IMR-90 (cell line): ENCODE data around the gene LDLRAD4. TPM values are rescaled to one million over a fixed set of nuclear protein-coding genes. Genes with fewer than 3 reads are reported as not detected.

Experiments used
- ATAC-seq: fragments of 200-7000 bp; cut with Tn5 transposase; 2 replicates; pipeline ENCODE4 v1.9.1; 2020; ENCODE audit warnings: low read depth, mild to moderate bottlenecking, moderate library complexity
- BruUV-seq: library from RNA; stranded (reverse); fragments of 400-500 nt; replicated peaks from 2 replicates; lab custom pipeline; 2021; lab: Mats Ljungman, UMichigan
- CTCF ChIA-PET: fragments of 300-600 bp; formaldehyde crosslinking; extraction: SDS; loops from one replicate; lab custom pipeline; 2021; ENCODE audit warnings: antibody characterized with exemption; lab: Yijun Ruan, JAX
- POLR2A ChIA-PET: fragments of 300-600 bp; sonication (Branson Sonifier 250); formaldehyde crosslinking; loops from one replicate; lab custom pipeline; 2022; ENCODE audit warnings: antibody characterized with exemption; ENCODE audit not compliant: unreplicated experiment; lab: Charles Lee
- DNase-seq: peaks from one replicate; pipeline ENCODE4 v3.0.0; 2013
- H2AFZ ChIP-seq: replicated peaks from 2 replicates; pipeline ENCODE3; 2013; ENCODE audit warnings: low read length, mild to moderate bottlenecking; ENCODE audit not compliant: poor library complexity
- H2AK5ac ChIP-seq: 2 replicates; pipeline ENCODE4 v1.6.1; 2013; ENCODE audit warnings: low read depth, low read length, inconsistent platforms
- H2AK9ac ChIP-seq: replicated peaks from 2 replicates; pipeline ENCODE3; 2013; ENCODE audit warnings: mild to moderate bottlenecking, low read depth, low read length, moderate library complexity; ENCODE audit not compliant: poor library complexity
- H2BK120ac ChIP-seq: 2 replicates; pipeline ENCODE4 v1.6.1; 2013; ENCODE audit warnings: low read depth, low read length, inconsistent platforms
- H2BK15ac ChIP-seq: 3 replicates; pipeline ENCODE4 v1.6.1; 2013; ENCODE audit warnings: low read depth, low read length, inconsistent platforms
- H2BK20ac ChIP-seq: 2 replicates; pipeline ENCODE4 v1.6.1; 2013; ENCODE audit warnings: low read depth, mild to moderate bottlenecking, inconsistent platforms, low read length, moderate library complexity
- H2BK5ac ChIP-seq: 2 replicates; pipeline ENCODE4 v1.6.1; 2013; ENCODE audit warnings: mild to moderate bottlenecking, low read depth, low read length, inconsistent platforms; ENCODE audit not compliant: poor library complexity, severe bottlenecking
- H3K14ac ChIP-seq: replicated peaks from 2 replicates; pipeline ENCODE4 v1.6.1; 2013; ENCODE audit warnings: low read depth, low read length, inconsistent platforms
- H3K18ac ChIP-seq: 2 replicates; pipeline ENCODE4 v1.6.1; 2013; ENCODE audit warnings: low read depth, low read length, control low read depth
- H3K23ac ChIP-seq: 2 replicates; pipeline ENCODE4 v1.6.1; 2013; ENCODE audit warnings: low read depth, low read length, inconsistent platforms
- H3K27ac ChIP-seq: 2 replicates; pipeline ENCODE4 v1.5.1; 2013; ENCODE audit warnings: mild to moderate bottlenecking, control low read depth, low read length; ENCODE audit not compliant: insufficient read depth
- H3K27me3 ChIP-seq: 2 replicates; pipeline ENCODE4 v1.6.1; 2013; ENCODE audit warnings: low read length; ENCODE audit not compliant: control insufficient read depth, insufficient read depth
- H3K36me3 ChIP-seq: 2 replicates; pipeline ENCODE4 v1.6.1; 2013; ENCODE audit warnings: low read length, mixed read lengths; ENCODE audit not compliant: control insufficient read depth, insufficient read depth
- H3K4ac ChIP-seq: 2 replicates; pipeline ENCODE4 v1.6.1; 2013; ENCODE audit warnings: low read depth, low read length, inconsistent platforms
- H3K4me1 ChIP-seq: 2 replicates; pipeline ENCODE4 v1.6.1; 2013; ENCODE audit warnings: low read length, mixed read lengths; ENCODE audit not compliant: control insufficient read depth, insufficient read depth
- H3K4me2 ChIP-seq: 2 replicates; pipeline ENCODE4 v1.6.1; 2013; ENCODE audit warnings: low read depth, mild to moderate bottlenecking, control low read depth, low read length, moderate library complexity
- H3K4me3 ChIP-seq: 2 replicates; pipeline ENCODE4 v1.5.1; 2013; ENCODE audit warnings: low read depth, mild to moderate bottlenecking, control low read depth, low read length, moderate library complexity; ENCODE audit not compliant: insufficient read depth
- H3K56ac ChIP-seq: 2 replicates; pipeline ENCODE4 v1.6.1; 2013; ENCODE audit warnings: low read length, inconsistent platforms; ENCODE audit not compliant: insufficient read depth; ENCODE audit errors: extremely low read depth
- H3K79me1 ChIP-seq, 2 experiments: 2 replicates each; pipeline ENCODE4 v1.6.1; 2013; ENCODE audit warnings: low read length in 2 of 2, inconsistent platforms in 1 of 2, low read depth in 1 of 2
- H3K9ac ChIP-seq: 2 replicates; pipeline ENCODE4 v1.6.1; 2013; ENCODE audit warnings: low read depth, low read length, control low read depth
- H3K9me1 ChIP-seq: 2 replicates; pipeline ENCODE4 v1.6.1; 2013; ENCODE audit warnings: low read length, inconsistent platforms; ENCODE audit not compliant: insufficient read depth
- H3K9me3 ChIP-seq: 2 replicates; pipeline ENCODE4 v1.6.1; 2013; ENCODE audit warnings: low read length; ENCODE audit not compliant: control insufficient read depth, insufficient read depth
- H4K20me1 ChIP-seq: 2 replicates; pipeline ENCODE4 v1.6.1; 2013; ENCODE audit warnings: low read length, inconsistent platforms; ENCODE audit not compliant: insufficient read depth
- H4K5ac ChIP-seq: 2 replicates; pipeline ENCODE4 v1.6.1; 2013; ENCODE audit warnings: mild to moderate bottlenecking, low read depth, low read length, control low read depth
- H4K8ac ChIP-seq, 2 experiments: 2 replicates each; pipeline ENCODE4 v1.6.1; 2013; ENCODE audit warnings: low read depth in 2 of 2, low read length in 2 of 2, control low read depth in 1 of 2, inconsistent platforms in 1 of 2
- H4K91ac ChIP-seq: 2 replicates; pipeline ENCODE4 v1.6.1; 2013; ENCODE audit warnings: low read depth, low read length, inconsistent platforms; ENCODE audit not compliant: insufficient read depth
- BHLHE40 ChIP-seq: fragments of 150-350 bp; IDR thresholded peaks from 2 replicates; pipeline ENCODE4 v1.6.1; 2016; ENCODE audit warnings: mild to moderate bottlenecking, low read depth, low read length
- CEBPB ChIP-seq: IDR thresholded peaks from 2 replicates; pipeline ENCODE4 v1.6.1; 2012; ENCODE audit warnings: low read depth, low read length, improper control_type of control experiment
- CHD1 ChIP-seq: IDR thresholded peaks from 2 replicates; pipeline ENCODE4 v1.6.1; 2012; ENCODE audit warnings: low read depth, low read length, improper control_type of control experiment
- FOS ChIP-seq: fragments of 150-350 bp; IDR thresholded peaks from 2 replicates; pipeline ENCODE4 v1.6.1; 2016; ENCODE audit warnings: low read depth, low read length
- MAFK ChIP-seq: IDR thresholded peaks from 2 replicates; pipeline ENCODE4 v1.6.1; 2012; ENCODE audit warnings: low read depth, low read length, improper control_type of control experiment
- MAZ ChIP-seq: IDR thresholded peaks from 2 replicates; pipeline ENCODE4 v1.6.1; 2012; ENCODE audit warnings: low read depth, mild to moderate bottlenecking, low read length, improper control_type of control experiment, moderate library complexity, borderline replicate concordance
- MXI1 ChIP-seq: IDR thresholded peaks from 2 replicates; pipeline ENCODE4 v1.6.1; 2012; ENCODE audit warnings: low read depth, mild to moderate bottlenecking, low read length, moderate library complexity, borderline replicate concordance
- NFE2L2 ChIP-seq: fragments of 150-350 bp; IDR thresholded peaks from 2 replicates; pipeline ENCODE4 v1.6.1; 2016; ENCODE audit warnings: low read depth, mild to moderate bottlenecking, low read length
- POLR2A ChIP-seq: IDR thresholded peaks from 2 replicates; pipeline ENCODE4 v1.6.1; 2012; ENCODE audit warnings: mild to moderate bottlenecking, low read depth, low read length
- RAD21 ChIP-seq: IDR thresholded peaks from 2 replicates; pipeline ENCODE4 v1.6.1; 2012; ENCODE audit warnings: low read length, improper control_type of control experiment
- RCOR1 ChIP-seq: IDR thresholded peaks from 2 replicates; pipeline ENCODE4 v1.6.1; 2012; ENCODE audit warnings: mild to moderate bottlenecking, low read length, improper control_type of control experiment; ENCODE audit not compliant: insufficient replicate concordance
- RFX5 ChIP-seq: IDR thresholded peaks from 2 replicates; pipeline ENCODE4 v1.8.0; 2012; ENCODE audit warnings: low read depth, mild to moderate bottlenecking, low read length, moderate library complexity
- SMC3 ChIP-seq: fragments of 150-350 bp; IDR thresholded peaks from 2 replicates; pipeline ENCODE4 v1.6.1; 2016; ENCODE audit warnings: low read depth, mild to moderate bottlenecking, antibody characterized with exemption, low read length, moderate library complexity
- WGBS, 2 experiments: methylation state at CpG; one replicate each; pipeline versions ENCODE4 v1.1.5 to v1.1.7; 2013; ENCODE audit warnings: missing lambda C conversion rate in 2 of 2; ENCODE audit not compliant: insufficient read length in 1 of 2; ENCODE audit errors: extremely low coverage in 2 of 2; 5-methylcytosine and 5-hydroxymethylcytosine counted together
- dilution Hi-C: fragments of 300-500 bp; cut with HindIII; formaldehyde crosslinking; loops from one replicate; pipeline ENCODE4 v1.14.3; 2018; ENCODE audit warnings: low sequenced_read_pairs; ENCODE audit not compliant: unreplicated experiment
- in situ Hi-C: fragments of 300-500 bp; cut with MboI; formaldehyde crosslinking; loops from 3 replicates; pipeline ENCODE4 v1.14.3; 2019; ENCODE audit warnings: low sequenced_read_pairs, inconsistent platforms, mixed read lengths
- intact Hi-C: fragments of 100-400 bp; cut with micrococcal nuclease; formaldehyde crosslinking; loops from 2 replicates; pipeline ENCODE4 v1.10.0; 2022
- polyA plus RNA-seq, 3 experiments: library from polyadenylated mRNA; depleted of rRNA; stranded (reverse); fragments of >200 nt; gene quantifications; 2 replicates each; pipeline ENCODE4 v1.2.3, GENCODE V29; 2012; ENCODE audit warnings: low replicate concordance in 1 of 3
- total RNA-seq: library from RNA; depleted of rRNA; stranded (reverse); fragments of >200 nt; gene quantifications from 2 replicates; pipeline ENCODE4 v1.2.3, GENCODE V29; 2012
- TF ChIP-seq, protein P1 (sequence below): fragments of 150-350 bp; IDR thresholded peaks from 2 replicates; pipeline ENCODE4 v1.6.1; 2016; ENCODE audit warnings: low read depth, mild to moderate bottlenecking, low read length, moderate library complexity, borderline replicate concordance
- TF ChIP-seq, protein P2 (sequence below): fragments of 150-350 bp; IDR thresholded peaks from 2 replicates; pipeline ENCODE4 v1.6.1; 2017; ENCODE audit warnings: mild to moderate bottlenecking, antibody characterized with exemption, low read length, low read depth
- TF ChIP-seq, protein P3 (sequence below): conservative IDR thresholded peaks from 2 replicates; pipeline ENCODE4 v1.5.1; 2012; ENCODE audit warnings: mild to moderate bottlenecking, low read depth, low read length, improper control_type of control experiment

Gene LDLRAD4
- total and polyA plus RNA-seq, 2 of the 4 experiments (the other 2 are of a cell fraction): not detected

DNA sequence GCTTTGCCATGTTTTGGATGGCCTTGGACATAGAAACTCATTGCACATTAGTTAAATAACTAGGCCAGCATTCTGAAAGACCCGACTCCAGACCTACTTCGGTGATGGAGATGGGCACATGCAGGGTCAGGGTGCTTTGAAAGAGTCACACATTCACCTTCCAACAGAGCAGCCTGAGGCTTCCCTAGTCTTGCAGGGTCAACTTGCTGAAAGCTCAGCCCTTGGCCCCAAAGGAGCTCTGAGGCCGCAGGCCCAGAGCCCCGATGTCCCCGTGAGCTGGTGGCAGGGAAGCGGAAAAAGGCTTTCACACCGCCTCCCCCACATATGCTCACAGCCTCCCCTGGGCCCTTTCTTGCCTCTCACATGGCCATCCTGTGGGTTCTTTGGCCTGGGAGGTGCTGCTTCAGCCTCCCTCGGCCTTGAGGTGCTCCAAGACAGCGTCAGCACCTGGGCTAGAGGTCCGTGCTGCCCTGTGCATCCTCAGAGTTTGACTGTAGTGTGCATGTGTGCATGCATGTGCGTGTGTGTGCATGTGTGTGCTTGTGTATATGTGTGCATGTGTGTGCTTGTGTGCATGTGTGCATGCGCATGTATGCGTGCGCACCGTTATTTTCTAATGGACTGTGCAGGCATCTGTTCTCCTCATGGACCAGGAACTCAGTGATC is 21.6 kb downstream of the LDLRAD4 start:
- H3K4me1 ChIP-seq: no peaks in the 10 kb centered on the region
- no peak overlapping the region for H3K4me2 ChIP-seq
- ChIA-PET CTCF (no interaction called here), POLR2A (no interaction called here)
- no peak overlapping the region for H3K4ac ChIP-seq
- no peaks in the 10 kb centered on the region for H4K20me1 ChIP-seq
- H2AFZ ChIP-seq: no peak overlapping the region
- H2BK120ac ChIP-seq: no peak overlapping the region
- H3K79me1 ChIP-seq: no peaks in the 10 kb centered on the region
- H4K5ac ChIP-seq: no peak overlapping the region
- 81% methylated on average over 3 of the region's 15 CpGs; no CpG with 5 or more reads in 1 of the 2 experiments for WGBS, 2 experiments
- in situ Hi-C loops: no loop called here
- no peak overlapping the region for H3K9ac ChIP-seq
- H3K4me3 ChIP-seq: no peak overlapping the region
- H3K36me3 ChIP-seq: no peaks in the 10 kb centered on the region
- H3K27ac ChIP-seq: no peak overlapping the region
- no peaks in the 10 kb centered on the region; the same call in 1 of the 2 replicates for H3K9me1 ChIP-seq
- no peak overlapping the region for H2AK9ac ChIP-seq
- H3K9me3 ChIP-seq: no peaks in the 10 kb centered on the region
- no peak overlapping the region for H2AK5ac ChIP-seq
- no peak overlapping the region for H3K56ac ChIP-seq
- H2BK5ac ChIP-seq: no peak overlapping the region
- peaks cover 4% of the 10 kb centered on the region for H3K27me3 ChIP-seq
- TF ChIP-seq RCOR1: no peak
- TF ChIP-seq, protein P1, sequence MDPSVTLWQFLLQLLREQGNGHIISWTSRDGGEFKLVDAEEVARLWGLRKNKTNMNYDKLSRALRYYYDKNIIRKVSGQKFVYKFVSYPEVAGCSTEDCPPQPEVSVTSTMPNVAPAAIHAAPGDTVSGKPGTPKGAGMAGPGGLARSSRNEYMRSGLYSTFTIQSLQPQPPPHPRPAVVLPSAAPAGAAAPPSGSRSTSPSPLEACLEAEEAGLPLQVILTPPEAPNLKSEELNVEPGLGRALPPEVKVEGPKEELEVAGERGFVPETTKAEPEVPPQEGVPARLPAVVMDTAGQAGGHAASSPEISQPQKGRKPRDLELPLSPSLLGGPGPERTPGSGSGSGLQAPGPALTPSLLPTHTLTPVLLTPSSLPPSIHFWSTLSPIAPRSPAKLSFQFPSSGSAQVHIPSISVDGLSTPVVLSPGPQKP: no peak
- TF ChIP-seq POLR2A: no peak
- no peak for TF ChIP-seq MXI1
- TF ChIP-seq SMC3: no peak
- no peak for TF ChIP-seq MAZ
- no peak for TF ChIP-seq BHLHE40
- TF ChIP-seq NFE2L2: no peak
- TF ChIP-seq RAD21: no peak
- TF ChIP-seq, protein P2, sequence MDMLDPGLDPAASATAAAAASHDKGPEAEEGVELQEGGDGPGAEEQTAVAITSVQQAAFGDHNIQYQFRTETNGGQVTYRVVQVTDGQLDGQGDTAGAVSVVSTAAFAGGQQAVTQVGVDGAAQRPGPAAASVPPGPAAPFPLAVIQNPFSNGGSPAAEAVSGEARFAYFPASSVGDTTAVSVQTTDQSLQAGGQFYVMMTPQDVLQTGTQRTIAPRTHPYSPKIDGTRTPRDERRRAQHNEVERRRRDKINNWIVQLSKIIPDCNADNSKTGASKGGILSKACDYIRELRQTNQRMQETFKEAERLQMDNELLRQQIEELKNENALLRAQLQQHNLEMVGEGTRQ: no peak
- no peak for TF ChIP-seq FOS
- TF ChIP-seq, protein P3, sequence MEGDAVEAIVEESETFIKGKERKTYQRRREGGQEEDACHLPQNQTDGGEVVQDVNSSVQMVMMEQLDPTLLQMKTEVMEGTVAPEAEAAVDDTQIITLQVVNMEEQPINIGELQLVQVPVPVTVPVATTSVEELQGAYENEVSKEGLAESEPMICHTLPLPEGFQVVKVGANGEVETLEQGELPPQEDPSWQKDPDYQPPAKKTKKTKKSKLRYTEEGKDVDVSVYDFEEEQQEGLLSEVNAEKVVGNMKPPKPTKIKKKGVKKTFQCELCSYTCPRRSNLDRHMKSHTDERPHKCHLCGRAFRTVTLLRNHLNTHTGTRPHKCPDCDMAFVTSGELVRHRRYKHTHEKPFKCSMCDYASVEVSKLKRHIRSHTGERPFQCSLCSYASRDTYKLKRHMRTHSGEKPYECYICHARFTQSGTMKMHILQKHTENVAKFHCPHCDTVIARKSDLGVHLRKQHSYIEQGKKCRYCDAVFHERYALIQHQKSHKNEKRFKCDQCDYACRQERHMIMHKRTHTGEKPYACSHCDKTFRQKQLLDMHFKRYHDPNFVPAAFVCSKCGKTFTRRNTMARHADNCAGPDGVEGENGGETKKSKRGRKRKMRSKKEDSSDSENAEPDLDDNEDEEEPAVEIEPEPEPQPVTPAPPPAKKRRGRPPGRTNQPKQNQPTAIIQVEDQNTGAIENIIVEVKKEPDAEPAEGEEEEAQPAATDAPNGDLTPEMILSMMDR: no peak
- TF ChIP-seq RFX5: no peak
- no peak for TF ChIP-seq CHD1
- TF ChIP-seq MAFK: no peak
- TF ChIP-seq CEBPB: no peak
- DNase-seq (no peak), ATAC-seq (no peak)
- H3K23ac ChIP-seq: no peak overlapping the region
- no peak overlapping the region for H4K91ac ChIP-seq
- H4K8ac ChIP-seq: no peak overlapping the region
- no peak overlapping the region for H2BK20ac ChIP-seq
- intact Hi-C loops: no loop called here
- no TSS peak for BruUV-seq
- no peak overlapping the region for H3K14ac ChIP-seq
- dilution Hi-C loops: no loop called here
- no peak overlapping the region for H3K18ac ChIP-seq
- H2BK15ac ChIP-seq: no peak overlapping the region
